Measurements from ENCODE around the gene RHOB. TPM values are rescaled to one million over a fixed set of nuclear protein-coding genes. Genes with fewer than 3 reads are reported as not detected.

RHOB gene
- 10 to 100 TPM in 1 of 2 donors, 1 to 10 TPM in 1; 6.8 to 25.8 TPM for total RNA-seq

DNA sequence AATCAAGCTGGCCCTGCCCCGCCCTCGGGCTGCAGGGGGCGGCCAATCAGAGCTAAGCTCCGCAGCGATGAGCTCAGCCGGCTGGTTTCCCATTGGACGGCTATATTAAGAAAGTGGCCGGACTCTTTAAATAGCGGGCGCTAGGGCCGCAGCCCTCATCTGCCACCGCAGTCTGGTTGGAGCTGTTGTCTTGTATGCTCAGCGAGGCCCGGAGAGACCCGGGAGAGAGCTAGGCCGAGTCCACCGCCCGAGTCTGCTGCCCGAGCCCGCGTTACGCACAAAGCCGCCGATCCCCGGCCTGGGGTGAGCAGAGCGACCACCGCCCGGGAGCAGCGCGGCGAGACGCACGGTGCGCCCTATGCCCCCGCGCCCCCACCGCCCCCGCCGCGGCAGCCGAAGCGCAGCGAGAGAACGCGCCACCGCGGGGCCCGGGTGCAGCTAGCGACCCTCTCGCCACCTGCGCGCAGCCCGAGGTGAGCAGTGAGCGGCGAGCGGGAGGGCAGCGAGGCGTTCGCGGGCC lies at the start of gene RHOB:
Gene RHOB, plus strand, starts transcription at position 158 of the 520 bp plus-strand sequence. CDS start 392 bp downstream, outside the sequence.
- Mint-ChIP-seq H3K4me3 (peak within 1 kb of the TSS; percentile 79), H3K27me3 (peaks cover 11% of the 10 kb centered on the region), H3K4me1 (no peaks in the 10 kb centered on the region), H3K36me3 (ENCODE audit: low read depth) (no peaks in the 10 kb centered on the region), H3K27ac (peak within 1 kb of the TSS; percentile 48), H3K9me3 (no peaks in the 10 kb centered on the region)
- ATAC-seq (replicated peaks) = peak; percentile 99

GRCh38 chr2:20397811-20398447 lies 48.9 kb upstream of the RHOB start:
- peak overlapping the region; percentile 29 for H3K27ac Mint-ChIP-seq
- H3K36me3 Mint-ChIP-seq (ENCODE audit: low read depth) = no peaks in the 10 kb centered on the region
- peaks cover 12% of the 10 kb centered on the region for H3K27me3 Mint-ChIP-seq
- no peaks in the 10 kb centered on the region for H3K9me3 Mint-ChIP-seq
- no peaks in the 10 kb centered on the region for H3K4me1 Mint-ChIP-seq
- H3K4me3 Mint-ChIP-seq = no peak overlapping the region
- ATAC-seq (replicated peaks) = no peak

DNA sequence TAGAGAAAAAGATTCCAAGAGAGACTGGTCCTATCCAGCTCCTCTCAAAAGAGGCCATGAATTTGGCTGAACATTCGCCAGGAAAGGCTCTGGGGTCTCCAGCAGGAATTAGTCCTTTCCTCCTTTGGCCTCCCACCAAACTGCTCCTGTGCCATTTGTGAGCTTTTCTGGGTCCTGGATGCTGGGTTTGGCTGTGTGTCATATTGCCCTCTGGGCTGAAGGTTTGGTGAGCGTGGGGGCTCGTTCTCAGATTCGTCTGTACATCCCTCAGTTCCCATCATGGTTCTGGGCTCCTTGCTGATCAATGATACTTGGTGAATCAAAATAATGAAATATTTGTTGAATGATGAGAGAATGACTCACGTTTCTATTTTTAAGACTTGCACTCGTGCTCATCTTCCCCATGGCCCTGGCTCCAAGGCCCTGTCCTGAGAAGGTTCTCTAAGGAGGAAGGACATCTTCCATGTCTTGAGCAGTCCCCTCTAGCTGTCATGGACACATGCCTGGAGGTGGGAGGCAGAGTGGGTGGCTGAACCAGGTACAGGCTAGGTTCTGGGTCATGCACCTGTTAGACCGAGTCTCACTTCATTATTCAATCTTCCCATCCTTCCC lies 47.8 kb upstream of the RHOB start:
- ATAC-seq (replicated peaks) = no peak
- Mint-ChIP-seq H3K36me3 (ENCODE audit: low read depth) (no peaks in the 10 kb centered on the region), H3K27ac (no peak overlapping the region), H3K4me1 (no peaks in the 10 kb centered on the region), H3K27me3 (peaks cover 8% of the 10 kb centered on the region), H3K4me3 (no peak overlapping the region), H3K9me3 (no peaks in the 10 kb centered on the region)

DNA sequence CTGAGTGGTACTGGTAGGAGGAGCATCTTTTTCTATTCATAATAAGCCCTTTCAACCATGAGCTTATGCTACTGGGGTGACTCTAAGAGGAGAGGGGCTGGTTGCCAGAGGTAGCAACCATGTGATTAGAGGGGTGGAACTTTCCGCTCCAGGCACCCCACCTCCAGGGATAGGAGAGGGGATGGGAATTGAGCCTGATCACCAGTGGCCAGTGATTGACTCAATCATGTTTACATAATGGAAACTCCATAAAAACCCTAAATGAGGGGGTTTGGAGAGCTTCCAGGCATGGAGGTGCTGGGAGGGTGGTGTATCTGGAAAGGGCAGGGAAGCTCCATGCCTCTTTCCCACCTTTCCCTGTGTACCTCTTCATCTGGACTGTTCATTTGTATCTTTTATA lies 46.6 kb upstream of the RHOB start:
- H3K36me3 Mint-ChIP-seq (ENCODE audit: low read depth) = no peaks in the 10 kb centered on the region
- H3K4me3 Mint-ChIP-seq = no peak overlapping the region
- H3K27me3 Mint-ChIP-seq = peaks cover 8% of the 10 kb centered on the region
- no peaks in the 10 kb centered on the region for H3K4me1 Mint-ChIP-seq
- ATAC-seq (replicated peaks) = no peak
- no peak overlapping the region for H3K27ac Mint-ChIP-seq
- H3K9me3 Mint-ChIP-seq = no peaks in the 10 kb centered on the region

GRCh38 chr2:20400787-20401488 lies 45.9 kb upstream of the RHOB start:
- no peak overlapping the region for H3K27ac Mint-ChIP-seq
- no peak overlapping the region for H3K4me3 Mint-ChIP-seq
- H3K9me3 Mint-ChIP-seq = no peaks in the 10 kb centered on the region
- no peak for ATAC-seq (replicated peaks)
- H3K36me3 Mint-ChIP-seq (ENCODE audit: low read depth) = no peaks in the 10 kb centered on the region
- no peaks in the 10 kb centered on the region for H3K4me1 Mint-ChIP-seq
- peaks cover 8% of the 10 kb centered on the region for H3K27me3 Mint-ChIP-seq

DNA sequence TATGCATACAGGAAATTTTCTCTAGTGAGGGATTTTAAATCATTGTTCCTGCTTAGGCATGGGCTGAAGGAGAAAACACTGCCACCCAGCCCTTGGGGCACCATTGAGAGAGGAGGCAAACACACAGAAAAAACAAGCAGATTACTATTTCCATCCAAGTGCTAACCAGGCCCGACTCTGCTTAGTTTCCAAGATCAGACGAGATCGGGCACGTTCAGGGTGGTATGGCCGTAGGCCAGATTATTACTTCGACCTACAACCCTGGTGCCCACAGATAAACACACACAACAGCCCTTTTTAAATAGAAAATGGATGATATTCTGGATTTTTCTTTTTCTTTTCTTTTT lies 45.4 kb upstream of the RHOB start:
- Mint-ChIP-seq H3K4me3 (no peak overlapping the region), H3K9me3 (no peaks in the 10 kb centered on the region), H3K4me1 (no peaks in the 10 kb centered on the region), H3K36me3 (ENCODE audit: low read depth) (no peaks in the 10 kb centered on the region), H3K27me3 (peaks cover 5% of the 10 kb centered on the region), H3K27ac (no peak overlapping the region)
- no peak for ATAC-seq (replicated peaks)

DNA sequence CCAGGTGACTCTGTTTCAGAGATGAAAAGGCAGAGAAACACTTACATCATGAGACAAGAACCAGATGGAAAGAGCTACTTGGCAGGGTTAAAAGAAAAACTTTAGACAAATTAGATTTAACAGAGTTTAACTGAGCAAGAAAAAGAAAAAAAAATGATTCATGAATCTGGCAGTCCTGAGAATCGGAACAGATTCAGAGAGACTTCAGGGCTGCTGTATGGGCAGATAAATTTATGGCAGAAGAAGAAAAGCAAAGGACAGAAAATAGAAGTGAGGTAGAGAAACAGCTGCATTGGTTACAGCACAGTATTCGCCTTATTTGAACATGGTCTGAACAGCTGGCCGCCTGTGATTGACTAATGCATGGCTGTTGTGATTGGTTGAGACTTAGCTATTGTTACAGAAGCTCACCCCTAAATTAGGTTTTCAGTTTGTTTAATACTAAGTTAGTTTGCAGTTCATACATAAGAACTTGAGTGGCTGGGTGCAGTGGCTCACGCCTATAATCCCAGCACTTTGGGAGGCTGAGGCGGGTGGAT lies 43.0 kb upstream of the RHOB start:
- H3K27me3 Mint-ChIP-seq = no peaks in the 10 kb centered on the region
- ATAC-seq (replicated peaks) = no peak
- H3K4me1 Mint-ChIP-seq = no peaks in the 10 kb centered on the region
- no peak overlapping the region for H3K27ac Mint-ChIP-seq
- no peak overlapping the region for H3K4me3 Mint-ChIP-seq
- peaks cover 2% of the 10 kb centered on the region for H3K9me3 Mint-ChIP-seq
- no peaks in the 10 kb centered on the region for H3K36me3 Mint-ChIP-seq (ENCODE audit: low read depth)

- Mint-ChIP-seq H3K4me1 (no peaks in the 10 kb centered on the region), H3K36me3 (ENCODE audit: low read depth) (no peaks in the 10 kb centered on the region), H3K4me3 (no peak overlapping the region), H3K27me3 (no peaks in the 10 kb centered on the region), H3K9me3 (peaks cover 13% of the 10 kb centered on the region), H3K27ac (no peak overlapping the region)
- no peak for ATAC-seq (replicated peaks)
Measured at GRCh38 chr2:20404950-20405349, 41.9 kb upstream of the RHOB start.

- no peak overlapping the region for H3K27ac Mint-ChIP-seq
- H3K36me3 Mint-ChIP-seq (ENCODE audit: low read depth) = no peaks in the 10 kb centered on the region
- no peak for ATAC-seq (replicated peaks)
- H3K4me3 Mint-ChIP-seq = no peak overlapping the region
- no peaks in the 10 kb centered on the region for H3K4me1 Mint-ChIP-seq
- H3K27me3 Mint-ChIP-seq = no peaks in the 10 kb centered on the region
- H3K9me3 Mint-ChIP-seq = peaks cover 15% of the 10 kb centered on the region
Measured at GRCh38 chr2:20409039-20409438, 37.8 kb upstream of the RHOB start.

DNA sequence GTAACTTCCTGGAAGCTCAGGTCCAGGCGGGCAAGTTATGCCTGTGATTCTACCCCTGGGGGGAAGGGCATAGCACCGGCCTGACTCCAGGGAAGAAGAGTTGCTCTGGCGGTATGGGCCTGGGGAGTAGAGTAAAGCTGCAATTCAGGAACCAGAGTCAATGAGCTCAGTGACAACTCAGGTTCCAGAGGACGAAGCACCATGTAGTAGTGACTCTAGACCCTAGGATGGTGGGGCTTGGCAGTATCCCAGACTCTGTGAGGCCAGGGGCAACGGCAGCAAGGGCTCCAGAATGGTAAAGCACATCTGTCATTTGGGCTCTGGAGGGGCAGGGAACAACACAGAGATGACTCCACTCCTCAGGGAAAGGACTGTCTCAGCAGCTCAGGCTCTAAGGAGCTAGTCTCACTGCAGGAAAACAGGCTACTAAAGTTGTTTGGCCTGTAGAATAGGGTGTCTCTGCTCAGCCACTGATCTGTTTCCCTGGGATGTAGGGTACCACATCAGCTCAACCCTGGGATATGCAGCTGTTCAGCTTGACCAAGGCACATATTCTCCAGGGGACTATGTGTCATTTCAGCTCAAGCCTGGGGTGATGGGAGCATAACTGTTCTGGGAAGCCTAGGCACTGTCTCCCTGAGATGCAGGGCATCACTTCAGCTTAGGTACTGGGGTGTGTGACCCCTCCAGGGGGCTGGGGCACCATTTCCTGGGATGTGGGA lies 36.2 kb upstream of the RHOB start:
- peaks cover 15% of the 10 kb centered on the region for H3K9me3 Mint-ChIP-seq
- no peaks in the 10 kb centered on the region for H3K27me3 Mint-ChIP-seq
- H3K4me1 Mint-ChIP-seq = no peaks in the 10 kb centered on the region
- H3K36me3 Mint-ChIP-seq (ENCODE audit: low read depth) = no peaks in the 10 kb centered on the region
- no peak overlapping the region for H3K27ac Mint-ChIP-seq
- no peak overlapping the region for H3K4me3 Mint-ChIP-seq
- ATAC-seq (replicated peaks) = no peak

GRCh38 chr2:20411361-20411894 lies 35.4 kb upstream of the RHOB start:
- Mint-ChIP-seq H3K4me3 (no peak overlapping the region), H3K36me3 (ENCODE audit: low read depth) (no peaks in the 10 kb centered on the region), H3K4me1 (no peaks in the 10 kb centered on the region), H3K9me3 (peaks cover 15% of the 10 kb centered on the region), H3K27me3 (no peaks in the 10 kb centered on the region), H3K27ac (no peak overlapping the region)
- ATAC-seq (replicated peaks) = peak; percentile 94

DNA sequence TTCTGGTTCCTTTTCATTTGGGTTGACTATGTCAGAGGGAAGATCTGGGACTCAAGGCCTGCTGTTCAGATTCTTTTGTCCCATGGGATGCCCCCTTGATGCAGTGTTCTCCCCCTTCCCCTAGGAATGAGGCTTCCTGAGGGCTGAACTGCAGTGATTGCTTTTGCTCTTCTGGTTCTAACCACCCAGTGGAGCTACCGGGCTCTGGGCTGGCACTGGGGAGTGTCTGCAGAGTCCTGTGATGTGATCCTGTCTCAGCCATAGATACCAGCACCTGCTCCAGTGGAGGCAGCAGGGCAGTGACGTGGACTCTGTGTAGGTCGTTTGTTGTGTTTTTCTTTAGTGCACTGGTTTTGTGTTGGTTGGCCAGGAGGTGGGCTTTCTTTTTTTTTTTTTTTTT lies 32.1 kb upstream of the RHOB start:
- H3K27me3 Mint-ChIP-seq = peaks cover 3% of the 10 kb centered on the region
- no peak overlapping the region for H3K27ac Mint-ChIP-seq
- H3K4me3 Mint-ChIP-seq = no peak overlapping the region
- no peaks in the 10 kb centered on the region for H3K36me3 Mint-ChIP-seq (ENCODE audit: low read depth)
- peaks cover 3% of the 10 kb centered on the region for H3K9me3 Mint-ChIP-seq
- ATAC-seq (replicated peaks) = no peak
- no peaks in the 10 kb centered on the region for H3K4me1 Mint-ChIP-seq

DNA sequence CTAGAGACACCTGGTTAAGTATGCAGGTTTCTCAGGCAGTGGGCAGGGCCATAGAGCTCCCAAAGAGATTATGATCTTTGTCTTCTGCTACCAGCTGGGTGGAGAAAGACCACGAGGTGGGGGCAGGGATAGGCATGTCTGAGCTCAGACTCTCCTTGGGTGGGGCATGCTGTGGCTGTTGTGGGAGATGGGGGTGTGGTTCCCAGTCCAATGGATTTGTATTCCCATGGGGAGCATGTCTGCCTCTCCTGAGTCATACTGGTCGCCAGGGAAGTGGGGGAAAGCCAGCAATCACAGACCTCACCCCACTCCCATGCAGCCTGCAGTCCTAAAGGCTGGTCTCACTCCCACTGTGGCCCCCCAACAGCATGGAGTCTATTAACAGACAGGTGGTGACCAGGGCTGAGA lies 31.4 kb upstream of the RHOB start:
- H3K27ac Mint-ChIP-seq = no peak overlapping the region
- ATAC-seq (replicated peaks) = no peak
- no peak overlapping the region for H3K4me3 Mint-ChIP-seq
- no peaks in the 10 kb centered on the region for H3K36me3 Mint-ChIP-seq (ENCODE audit: low read depth)
- H3K27me3 Mint-ChIP-seq = peaks cover 3% of the 10 kb centered on the region
- no peaks in the 10 kb centered on the region for H3K9me3 Mint-ChIP-seq
- no peaks in the 10 kb centered on the region for H3K4me1 Mint-ChIP-seq

- Mint-ChIP-seq H3K4me3 (no peak overlapping the region), H3K27me3 (peaks cover 3% of the 10 kb centered on the region), H3K9me3 (no peaks in the 10 kb centered on the region), H3K4me1 (no peaks in the 10 kb centered on the region), H3K36me3 (ENCODE audit: low read depth) (no peaks in the 10 kb centered on the region), H3K27ac (no peak overlapping the region)
- ATAC-seq (replicated peaks) = no peak
Measured at GRCh38 chr2:20416723-20417122, 30.2 kb upstream of the RHOB start.
